Spleen (tissue), 11 donors: ENCODE results near the gene PRG3. TPM values are rescaled to one million over a fixed set of nuclear protein-coding genes. Genes with fewer than 3 reads are reported as not detected.

Experiments
- DNase-seq: peaks from one replicate; pipeline ENCODE4 v3.0.0-alpha.2; 2020
- H3K27ac ChIP-seq, 8 donors: fragments of 200-600 bp; sonication (generic) in 7 of 8; 1 replicate in 4 of 8; 2 replicates in 4 of 8; pipeline versions ENCODE4 v1.5.0 to v1.8.0; 2016 to 2021; ENCODE audit warnings: inconsistent platforms in 4 of 8, mild to moderate bottlenecking in 4 of 8, moderate library complexity in 1 of 8
- H3K27me3 ChIP-seq, 7 donors: fragments of 200-600 bp; sonication (generic) in 6 of 7; replicated peaks in 1 of 7; 1 replicate in 4 of 7; 2 replicates in 3 of 7; pipeline versions ENCODE4 v1.5.0 to v1.8.0; 2016 to 2021; ENCODE audit warnings: inconsistent platforms in 3 of 7, mild to moderate bottlenecking in 1 of 7
- H3K36me3 ChIP-seq, 6 donors: fragments of 200-600 bp; sonication (generic) in 5 of 6; 1 replicate in 4 of 6; 2 replicates in 2 of 6; pipeline versions ENCODE4 v1.5.0 to v1.8.0; 2016 to 2021; ENCODE audit warnings: inconsistent platforms in 2 of 6
- H3K4me1 ChIP-seq, 6 donors: fragments of 200-600 bp; sonication (generic) in 5 of 6; 1 replicate in 3 of 6; 2 replicates in 3 of 6; pipeline versions ENCODE4 v1.5.0 to v1.8.0; 2016 to 2021; ENCODE audit warnings: inconsistent platforms in 3 of 6
- H3K4me3 ChIP-seq, 8 donors: fragments of 200-600 bp; sonication (generic) in 7 of 8; 1 replicate in 4 of 8; 2 replicates in 4 of 8; pipeline versions ENCODE4 v1.5.0 to v1.8.0; 2016 to 2021; ENCODE audit warnings: inconsistent platforms in 4 of 8, mild to moderate bottlenecking in 4 of 8, moderate library complexity in 2 of 8
- H3K9me3 ChIP-seq, 8 donors: fragments of 200-600 bp; sonication (generic) in 7 of 8; 1 replicate in 4 of 8; 2 replicates in 4 of 8; pipeline versions ENCODE4 v1.5.0 to v1.8.0; 2016 to 2021; ENCODE audit warnings: inconsistent platforms in 4 of 8
- POLR2A ChIP-seq, 3 donors: fragments of 450-650 bp; IDR thresholded peaks; one replicate each; pipeline ENCODE4 v1.5.1; 2017; ENCODE audit warnings: antibody characterized with exemption in 3 of 3, mild to moderate bottlenecking in 1 of 3
- POLR2AphosphoS5 ChIP-seq, 3 donors: sonication (generic); formaldehyde crosslinking; IDR thresholded peaks; one replicate each; pipeline ENCODE4 v1.5.1; 2017; ENCODE audit warnings: antibody characterized with exemption in 3 of 3
- WGBS, 5 donors: extraction: QIAGEN DNeasy Blood & Tissue Kit in 3 of 5; methylation state at CpG; one replicate each; pipeline versions ENCODE4 v1.1.5 to v1.1.7; 2013 to 2018; 5-methylcytosine and 5-hydroxymethylcytosine counted together
- intact Hi-C: fragments of 100-400 bp; cut with DNase I; formaldehyde crosslinking; loops from one replicate; pipeline ENCODE4 v1.15.0; 2023; ENCODE audit warnings: low total_unique reads
- polyA plus RNA-seq, 3 donors: library from polyadenylated mRNA; stranded (reverse); fragments of 200-250 nt; gene quantifications; one replicate each; pipeline ENCODE4 v1.2.1, GENCODE V29; 2013
- total RNA-seq, 7 donors: library from RNA; depleted of rRNA in 3 of 7; stranded (reverse); fragments of >200 nt in 3 of 7; fragmentation: NEBNext Ultra II Directional in 4 of 7; extraction: Animal tissue kit (Norgen Biotek cat#: 25700) in 4 of 7; gene quantifications; one replicate each; pipeline versions ENCODE4 v1.1.0 to v1.2.1, GENCODE V29; 2016 to 2021
- TF ChIP-seq, protein P1 (sequence below), 11 experiments: fragments of 200-600 bp in 7 of 11; fragments of 450-650 bp in 4 of 11; sonication (generic) in 4 of 11; IDR thresholded peaks in 8 of 11; conservative IDR thresholded peaks in 3 of 11; 1 replicate in 7 of 11; 2 replicates in 4 of 11; pipeline versions ENCODE4 v1.4.0 to v1.8.0; 2016 to 2021; ENCODE audit warnings: antibody characterized with exemption in 11 of 11, inconsistent platforms in 4 of 11, mild to moderate bottlenecking in 1 of 11
- donor health status: healthy with polysubstance abuse.
- donor health status: DM: no; HTN: no; CAD: no; lungs with moderate emphysema.
- donor health status: DM: no; HTN: no; CAD: no.
- donor health status: Bipolar disorder and iron deficiency.
- donor health status: healthy.
- donor health status: DM: no; HTN: no; CAD: no.
- donor health status: DM: yes; HTN: yes; CAD: no.

Gene PRG3
- total and polyA plus RNA-seq, 10 donors = 0.36 to 5.1 (median 1.1) TPM; not detected in 1

DNA sequence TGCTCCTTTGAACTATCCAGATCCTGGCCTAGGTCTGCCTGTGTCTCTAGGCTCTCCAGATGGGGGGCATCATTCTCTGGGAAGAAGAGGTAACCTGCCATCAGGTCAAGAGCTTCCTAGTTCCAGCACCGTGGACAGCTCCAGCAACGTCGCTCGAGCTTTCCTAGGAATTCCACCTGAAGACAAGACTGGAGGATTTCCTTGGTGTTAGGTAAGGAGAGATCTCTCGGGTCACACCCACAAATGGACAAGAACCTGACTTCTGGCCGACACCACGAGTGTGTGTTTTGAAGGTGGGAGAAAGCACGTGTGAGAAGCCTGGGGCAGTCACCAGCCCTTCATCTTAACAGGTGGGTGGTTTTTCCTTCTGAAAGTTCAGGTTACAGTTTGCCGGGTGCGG lies 1.2 kb downstream of the PRG3 start:
- H3K4me1 ChIP-seq = no peaks in the 10 kb centered on the region
- H3K9me3 ChIP-seq = no peaks in the 10 kb centered on the region
- H3K27ac ChIP-seq = no peak overlapping the region
- H3K27me3 ChIP-seq = peaks cover 0 to 21% (median 0%) of the 10 kb centered on the region in 7 donors
- no peaks in the 10 kb centered on the region for H3K36me3 ChIP-seq
- DNase-seq = no peak
- intact Hi-C loops = no loop called here
- TF ChIP-seq POLR2AphosphoS5 (IDR thresholded peaks at IDR 0.05) (no peak), POLR2A (IDR thresholded peaks at IDR 0.05) (no peak)
- TF ChIP-seq, protein P1, sequence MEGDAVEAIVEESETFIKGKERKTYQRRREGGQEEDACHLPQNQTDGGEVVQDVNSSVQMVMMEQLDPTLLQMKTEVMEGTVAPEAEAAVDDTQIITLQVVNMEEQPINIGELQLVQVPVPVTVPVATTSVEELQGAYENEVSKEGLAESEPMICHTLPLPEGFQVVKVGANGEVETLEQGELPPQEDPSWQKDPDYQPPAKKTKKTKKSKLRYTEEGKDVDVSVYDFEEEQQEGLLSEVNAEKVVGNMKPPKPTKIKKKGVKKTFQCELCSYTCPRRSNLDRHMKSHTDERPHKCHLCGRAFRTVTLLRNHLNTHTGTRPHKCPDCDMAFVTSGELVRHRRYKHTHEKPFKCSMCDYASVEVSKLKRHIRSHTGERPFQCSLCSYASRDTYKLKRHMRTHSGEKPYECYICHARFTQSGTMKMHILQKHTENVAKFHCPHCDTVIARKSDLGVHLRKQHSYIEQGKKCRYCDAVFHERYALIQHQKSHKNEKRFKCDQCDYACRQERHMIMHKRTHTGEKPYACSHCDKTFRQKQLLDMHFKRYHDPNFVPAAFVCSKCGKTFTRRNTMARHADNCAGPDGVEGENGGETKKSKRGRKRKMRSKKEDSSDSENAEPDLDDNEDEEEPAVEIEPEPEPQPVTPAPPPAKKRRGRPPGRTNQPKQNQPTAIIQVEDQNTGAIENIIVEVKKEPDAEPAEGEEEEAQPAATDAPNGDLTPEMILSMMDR (IDR thresholded peaks at IDR 0.05 in 8 of 11, conservative IDR thresholded peaks at IDR 0.05 in 3 of 11) = no peak
- H3K4me3 ChIP-seq = no peak overlapping the region
- WGBS, 5 donors = 30 to 38% (median 32%) methylated on average over 9 to 10 of the region's 10 CpGs

DNA sequence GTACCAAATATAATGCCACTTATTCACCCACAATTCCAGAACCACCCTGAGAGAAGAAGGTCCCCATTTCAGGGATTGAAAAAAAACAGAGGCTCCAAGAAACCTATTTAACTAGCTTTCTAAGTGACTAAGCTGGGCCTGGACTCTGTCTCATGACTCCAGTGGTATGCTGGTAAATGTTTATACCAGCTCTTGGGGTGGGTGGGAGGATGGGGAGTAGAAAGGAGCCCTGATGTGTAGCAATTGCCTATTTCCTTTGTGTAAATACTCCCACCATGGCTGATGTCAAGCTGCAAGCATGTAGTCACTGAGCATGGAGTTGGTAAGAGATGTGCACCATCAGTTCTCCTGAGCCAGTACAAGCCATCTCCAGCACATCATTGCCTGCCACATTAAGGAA lies 2.8 kb downstream of the PRG3 start:
- Histone ChIP-seq H3K9me3 (no peaks in the 10 kb centered on the region), H3K4me1 (no peaks in the 10 kb centered on the region), H3K4me3 (no peak overlapping the region), H3K27ac (no peak overlapping the region), H3K36me3 (no peaks in the 10 kb centered on the region), H3K27me3 (peaks cover 0 to 21% (median 0%) of the 10 kb centered on the region in 7 donors)
- TF ChIP-seq POLR2AphosphoS5 (IDR thresholded peaks at IDR 0.05) = no peak
- DNase-seq = no peak
- intact Hi-C loops = no loop called here

DNA sequence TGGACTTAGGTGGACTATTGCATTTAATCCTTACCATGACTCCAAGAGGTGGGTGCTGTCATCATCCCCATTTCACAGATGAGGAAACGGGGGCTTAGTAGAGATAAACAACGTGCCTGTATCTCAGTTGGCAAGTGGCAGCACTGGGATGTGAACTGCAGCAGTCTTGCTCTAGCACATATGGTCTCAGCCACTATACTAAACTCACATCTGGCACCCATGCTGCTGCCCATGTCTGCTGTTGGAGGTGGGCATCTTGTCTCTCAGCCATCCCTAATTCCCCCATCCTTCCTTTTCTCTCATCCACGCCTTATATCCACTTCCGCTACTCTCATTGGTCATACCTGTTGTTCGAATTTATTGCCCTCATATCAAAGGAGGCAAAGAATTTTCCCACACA lies 3.8 kb downstream of the PRG3 start:
- WGBS, 5 donors = 62 to 80% (median 71%) methylated on average over 5 of the region's 5 CpGs
- Histone ChIP-seq H3K36me3 (no peaks in the 10 kb centered on the region), H3K4me1 (no peaks in the 10 kb centered on the region), H3K9me3 (no peaks in the 10 kb centered on the region), H3K27ac (no peak overlapping the region), H3K4me3 (no peak overlapping the region), H3K27me3 (peaks cover 0 to 21% (median 0%) of the 10 kb centered on the region in 7 donors)
- intact Hi-C loops = no loop called here
- TF ChIP-seq POLR2A (IDR thresholded peaks at IDR 0.05) (no peak), POLR2AphosphoS5 (IDR thresholded peaks at IDR 0.05) (no peak)
- TF ChIP-seq, protein P1 (IDR thresholded peaks at IDR 0.05 in 8 of 11, conservative IDR thresholded peaks at IDR 0.05 in 3 of 11) = no peak
- DNase-seq = no peak

DNA sequence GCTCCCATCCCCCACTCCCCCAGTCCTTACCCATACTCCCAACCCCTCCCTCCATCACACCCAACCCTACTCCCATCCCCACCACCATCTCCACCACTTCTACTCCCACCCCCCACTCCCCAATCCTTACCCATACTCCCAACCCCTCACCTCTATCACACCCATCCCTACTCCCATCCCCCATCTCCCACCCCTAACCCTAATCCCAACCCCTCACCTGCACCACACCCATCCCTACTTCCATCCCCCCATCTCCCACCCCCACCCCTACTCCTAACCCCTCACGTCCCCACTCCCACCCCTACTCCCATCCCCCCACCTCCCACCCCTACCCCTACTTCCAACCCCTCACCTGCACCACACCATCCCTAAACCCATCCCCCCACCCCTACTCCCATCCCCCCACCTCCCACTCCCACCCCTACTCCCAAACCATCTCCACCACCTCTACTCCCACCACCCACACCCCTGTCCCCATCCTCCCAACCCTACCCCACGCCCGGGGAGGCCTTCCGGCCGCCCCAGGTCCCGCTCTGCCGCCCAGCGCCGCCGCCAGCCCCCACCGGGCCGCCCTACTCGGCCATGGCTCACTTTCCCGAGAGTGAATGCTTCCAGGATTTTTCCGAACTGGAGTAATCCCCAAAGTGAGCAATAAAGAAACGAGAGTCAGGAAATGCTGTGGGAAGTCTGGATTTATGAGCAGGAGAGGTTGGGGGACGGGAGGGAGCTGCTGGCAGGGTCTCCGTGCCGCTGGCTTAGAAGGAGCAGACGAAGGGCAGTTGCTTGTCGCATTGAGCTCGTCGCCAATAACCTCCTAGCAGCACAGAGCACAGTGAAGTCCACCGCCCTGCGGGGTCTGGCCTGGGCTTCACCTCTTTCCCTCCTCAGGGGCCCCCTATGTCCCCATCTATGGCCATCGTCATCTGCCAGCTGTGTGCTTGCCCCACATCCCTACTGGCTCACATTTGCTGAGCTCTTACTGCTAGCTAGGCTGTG lies 4.6 kb downstream of the PRG3 start:
- no peaks in the 10 kb centered on the region for H3K36me3 ChIP-seq
- no peaks in the 10 kb centered on the region for H3K4me1 ChIP-seq
- H3K4me3 ChIP-seq = no peak overlapping the region
- H3K9me3 ChIP-seq = no peaks in the 10 kb centered on the region
- TF ChIP-seq, protein P1 (IDR thresholded peaks at IDR 0.05 in 8 of 11, conservative IDR thresholded peaks at IDR 0.05 in 3 of 11) = no peak
- TF ChIP-seq POLR2AphosphoS5 (IDR thresholded peaks at IDR 0.05) (no peak), POLR2A (IDR thresholded peaks at IDR 0.05) (no peak)
- H3K27ac ChIP-seq = no peak overlapping the region
- peaks cover 0 to 21% (median 0%) of the 10 kb centered on the region in 7 donors for H3K27me3 ChIP-seq
- intact Hi-C loops = no loop called here
- no peak for DNase-seq
- 61 to 71% (median 70%) methylated on average over 26 of the region's 26 CpGs for WGBS, 5 donors
